ENCODE data around the gene B3GAT2.

GRCh38 chr6:70839286-70840266 is 117.3 kb downstream of the B3GAT2 start:
- TF ChIP-seq POLR2A (IDR thresholded peaks at IDR 0.05) (no peak), CTCF (IDR thresholded peaks at IDR 0.05) (no peak), POLR2AphosphoS5 (IDR thresholded peaks at IDR 0.05) (no peak)

Measured in prostate gland (tissue), 2 donors.